ENCODE data around the gene GLB1L2. TPM values are rescaled to one million over a fixed set of nuclear protein-coding genes. Genes with fewer than 3 reads are reported as not detected.

GLB1L2 gene
- total and polyA plus RNA-seq, 2 of the 13 experiments (the other 11 are each of a cell fraction or from before 2014, with no cell fraction given), result 0.59 to 0.69 TPM

DNA sequence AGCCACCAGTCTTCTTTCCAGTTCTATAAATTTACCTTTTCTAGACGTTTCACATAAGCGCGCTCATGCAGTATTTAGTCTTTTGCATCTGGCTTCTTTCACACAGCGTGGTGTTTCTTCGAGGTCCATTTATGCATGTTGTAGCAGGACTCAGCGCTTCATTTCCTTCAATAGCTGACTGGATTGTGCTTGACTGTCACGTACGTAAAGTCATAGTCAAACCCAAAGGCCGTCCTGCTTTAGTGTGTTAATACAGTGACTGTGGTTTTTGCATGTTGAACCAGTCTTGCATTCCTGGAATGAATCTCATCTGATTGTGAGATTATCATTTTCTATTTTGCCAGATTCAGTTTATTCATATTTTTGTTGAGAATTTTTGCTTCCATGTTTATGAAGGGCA is 37.1 kb upstream of the GLB1L2 start:
- Histone ChIP-seq H3K27me3 (ENCODE audit: control insufficient read depth in 1 of 2, insufficient read depth in 2 of 2, low read length in 2 of 2) (peaks cover 0 to 30% of the 10 kb centered on the region in 2 experiments; a peak in 2 of 5 replicates), H2AFZ (ENCODE audit: low read length) (no peak overlapping the region), H3K79me2 (ENCODE audit: insufficient read depth, low read length) (no peaks in the 10 kb centered on the region), H3K9ac (ENCODE audit: insufficient read depth, low read depth, low read length) (no peak overlapping the region), H3K27ac (ENCODE audit: extremely low read length, insufficient read depth, low read length) (no peak overlapping the region), H4K20me1 (ENCODE audit: insufficient read depth, low read length) (no peaks in the 10 kb centered on the region), H3K4me1 (ENCODE audit: insufficient read depth, low read length) (no peaks in the 10 kb centered on the region), H3K9me3 (ENCODE audit: low read length) (no peaks in the 10 kb centered on the region), H3K4me3 (replicated peaks in 1 of 3; ENCODE audit: insufficient read depth in 1 of 3, low read depth in 2 of 3, low read length in 3 of 3) (no peak overlapping the region), H3K4me2 (ENCODE audit: low read depth, low read length) (no peak overlapping the region), H3K36me3 (replicated peaks in 1 of 2; ENCODE audit: control insufficient read depth in 1 of 2, insufficient read depth in 2 of 2, low read length in 2 of 2) (no peaks in the 10 kb centered on the region)
- no peak for TF ChIP-seq ZNF816 (CRISPR knock-in tag; IDR thresholded peaks at IDR 0.05; ENCODE audit: borderline replicate concordance)
- no peak for TF ChIP-seq ZNF383 (CRISPR knock-in tag; IDR thresholded peaks at IDR 0.05; ENCODE audit: borderline replicate concordance)
- no peak for TF ChIP-seq ZNF251 (CRISPR knock-in tag; IDR thresholded peaks at IDR 0.05)
- TF ChIP-seq ARNT2 (CRISPR knock-in tag; IDR thresholded peaks at IDR 0.05; ENCODE audit: low read depth), result no peak
- no peak for TF ChIP-seq IKZF4 (CRISPR knock-in tag; IDR thresholded peaks at IDR 0.05; ENCODE audit: borderline replicate concordance, low read depth, not compliant biosample characterization)
- no peak for TF ChIP-seq NCOA2 (CRISPR knock-in tag; IDR thresholded peaks at IDR 0.05)
- TF ChIP-seq ZMYM3 (CRISPR knock-in tag; IDR thresholded peaks at IDR 0.05), result no peak
- no peak for TF ChIP-seq MATR3 (CRISPR knock-in tag; IDR thresholded peaks at IDR 0.05)
- TF ChIP-seq TCF7 (IDR thresholded peaks at IDR 0.05; ENCODE audit: low read depth), result no peak
- TF ChIP-seq, protein P1, sequence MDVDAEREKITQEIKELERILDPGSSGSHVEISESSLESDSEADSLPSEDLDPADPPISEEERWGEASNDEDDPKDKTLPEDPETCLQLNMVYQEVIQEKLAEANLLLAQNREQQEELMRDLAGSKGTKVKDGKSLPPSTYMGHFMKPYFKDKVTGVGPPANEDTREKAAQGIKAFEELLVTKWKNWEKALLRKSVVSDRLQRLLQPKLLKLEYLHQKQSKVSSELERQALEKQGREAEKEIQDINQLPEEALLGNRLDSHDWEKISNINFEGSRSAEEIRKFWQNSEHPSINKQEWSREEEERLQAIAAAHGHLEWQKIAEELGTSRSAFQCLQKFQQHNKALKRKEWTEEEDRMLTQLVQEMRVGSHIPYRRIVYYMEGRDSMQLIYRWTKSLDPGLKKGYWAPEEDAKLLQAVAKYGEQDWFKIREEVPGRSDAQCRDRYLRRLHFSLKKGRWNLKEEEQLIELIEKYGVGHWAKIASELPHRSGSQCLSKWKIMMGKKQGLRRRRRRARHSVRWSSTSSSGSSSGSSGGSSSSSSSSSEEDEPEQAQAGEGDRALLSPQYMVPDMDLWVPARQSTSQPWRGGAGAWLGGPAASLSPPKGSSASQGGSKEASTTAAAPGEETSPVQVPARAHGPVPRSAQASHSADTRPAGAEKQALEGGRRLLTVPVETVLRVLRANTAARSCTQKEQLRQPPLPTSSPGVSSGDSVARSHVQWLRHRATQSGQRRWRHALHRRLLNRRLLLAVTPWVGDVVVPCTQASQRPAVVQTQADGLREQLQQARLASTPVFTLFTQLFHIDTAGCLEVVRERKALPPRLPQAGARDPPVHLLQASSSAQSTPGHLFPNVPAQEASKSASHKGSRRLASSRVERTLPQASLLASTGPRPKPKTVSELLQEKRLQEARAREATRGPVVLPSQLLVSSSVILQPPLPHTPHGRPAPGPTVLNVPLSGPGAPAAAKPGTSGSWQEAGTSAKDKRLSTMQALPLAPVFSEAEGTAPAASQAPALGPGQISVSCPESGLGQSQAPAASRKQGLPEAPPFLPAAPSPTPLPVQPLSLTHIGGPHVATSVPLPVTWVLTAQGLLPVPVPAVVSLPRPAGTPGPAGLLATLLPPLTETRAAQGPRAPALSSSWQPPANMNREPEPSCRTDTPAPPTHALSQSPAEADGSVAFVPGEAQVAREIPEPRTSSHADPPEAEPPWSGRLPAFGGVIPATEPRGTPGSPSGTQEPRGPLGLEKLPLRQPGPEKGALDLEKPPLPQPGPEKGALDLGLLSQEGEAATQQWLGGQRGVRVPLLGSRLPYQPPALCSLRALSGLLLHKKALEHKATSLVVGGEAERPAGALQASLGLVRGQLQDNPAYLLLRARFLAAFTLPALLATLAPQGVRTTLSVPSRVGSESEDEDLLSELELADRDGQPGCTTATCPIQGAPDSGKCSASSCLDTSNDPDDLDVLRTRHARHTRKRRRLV (CRISPR knock-in tag; IDR thresholded peaks at IDR 0.05), result no peak
- no peak for TF ChIP-seq FOXO1 (CRISPR knock-in tag; IDR thresholded peaks at IDR 0.05)
- TF ChIP-seq ZNF367 (CRISPR knock-in tag; IDR thresholded peaks at IDR 0.05; ENCODE audit: borderline replicate concordance), result no peak
- in situ Hi-C loops (cut with HindIII; ENCODE audit: extremely low pct_ligation_motif_present, low pct_unique_long_range_greater_than_20kb) (no loop called here), intact Hi-C loops (cut with micrococcal nuclease; ENCODE audit: unreplicated experiment) (no loop called here)
- FAIRE-seq (no peak), ATAC-seq (no peak), DNase-seq (ENCODE audit: low spot score) (no peak)
- BruUV-seq (replicated peaks), result no TSS peak
- POLR2A ChIA-PET, result no interaction called here
- 29% methylated on average over 9 of the region's 9 CpGs for WGBS (ENCODE audit: low lambda C conversion rate)
- CTCF ChIA-PET (ENCODE audit: low intra/inter-chr PET ratio, low total read pairs), result no interaction called here
